Liver (tissue), 3 donors: ENCODE data around the gene DMD.

Experiments used
- CTCF ChIP-seq: fragments of 150-350 bp; IDR thresholded peaks from 2 replicates; pipeline ENCODE4 v1.5.1; 2017; ENCODE audit warnings: improper control_type of control experiment, low read depth, low read length; ENCODE audit not compliant: missing input control
- EGR1 ChIP-seq, 2 donors: IDR thresholded peaks; 2 replicates each; pipeline ENCODE4 v1.6.1; 2016 to 2018; ENCODE audit warnings: antibody characterized with exemption in 2 of 2, low read depth in 2 of 2
- FOXA1 ChIP-seq: IDR thresholded peaks from 2 replicates; pipeline ENCODE4 v1.6.1; 2016; ENCODE audit warnings: antibody characterized with exemption
- HNF4G ChIP-seq: IDR thresholded peaks from 2 replicates; pipeline ENCODE4 v1.6.1; 2016; ENCODE audit warnings: antibody characterized with exemption
- JUND ChIP-seq, 2 donors: IDR thresholded peaks; 2 replicates each; pipeline ENCODE4 v1.6.1; 2016; ENCODE audit warnings: antibody characterized with exemption in 2 of 2
- NR2F2 ChIP-seq: IDR thresholded peaks from 2 replicates; pipeline ENCODE4 v1.6.1; 2016; ENCODE audit warnings: antibody characterized with exemption
- RAD21 ChIP-seq, 2 donors: IDR thresholded peaks; 2 replicates each; pipeline ENCODE4 v1.6.1; 2016; ENCODE audit warnings: antibody characterized with exemption in 2 of 2, mild to moderate bottlenecking in 2 of 2
- REST ChIP-seq: IDR thresholded peaks from 2 replicates; pipeline ENCODE4 v1.6.1; 2016; ENCODE audit warnings: antibody characterized with exemption, mild to moderate bottlenecking
- RXRA ChIP-seq, 2 donors: IDR thresholded peaks; 2 replicates each; pipeline ENCODE4 v1.6.1; 2017 to 2018; ENCODE audit warnings: antibody characterized with exemption in 2 of 2, mild to moderate bottlenecking in 1 of 2
- SP1 ChIP-seq: IDR thresholded peaks from 2 replicates; pipeline ENCODE4 v1.6.1; 2018; ENCODE audit warnings: antibody characterized with exemption, mild to moderate bottlenecking
- YY1 ChIP-seq: IDR thresholded peaks from 2 replicates; pipeline ENCODE4 v1.6.1; 2016; ENCODE audit warnings: antibody characterized with exemption, mild to moderate bottlenecking
- TF ChIP-seq, protein P1 (sequence below): IDR thresholded peaks from 2 replicates; pipeline ENCODE4 v1.6.1; 2016; ENCODE audit warnings: antibody characterized with exemption
- TF ChIP-seq, protein P2 (sequence below): IDR thresholded peaks from 2 replicates; pipeline ENCODE4 v1.6.1; 2016; ENCODE audit warnings: antibody characterized with exemption
- TF ChIP-seq, protein P3 (sequence below): IDR thresholded peaks from 2 replicates; pipeline ENCODE4 v1.6.1; 2016; ENCODE audit warnings: antibody characterized with exemption
- donor health status: healthy.
- donor health status: healthy.

DNA sequence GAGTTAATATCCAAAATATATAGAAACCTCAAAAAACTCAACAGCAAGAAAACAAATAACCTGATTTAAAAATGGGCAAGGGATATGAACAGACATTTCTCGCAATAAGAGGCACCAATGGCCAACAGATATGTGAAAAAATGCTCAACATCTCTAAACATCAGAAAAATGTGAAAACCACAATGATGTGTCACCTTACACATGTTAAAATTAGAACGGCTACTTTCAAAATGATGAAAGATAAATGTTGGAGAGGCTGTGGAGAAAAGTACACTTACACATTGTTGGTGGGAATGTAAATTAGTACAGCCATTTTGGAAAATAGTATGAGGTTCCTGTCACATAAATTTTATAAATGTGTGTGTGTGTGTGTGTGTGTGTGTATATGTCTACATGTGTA lies 731.3 kb downstream of the DMD start:
- no peak for TF ChIP-seq NR2F2
- TF ChIP-seq SP1: no peak
- no peak for TF ChIP-seq RAD21 (IDR thresholded peaks at IDR 0.05)
- TF ChIP-seq CTCF: no peak
- no peak for TF ChIP-seq YY1
- TF ChIP-seq, protein P1, sequence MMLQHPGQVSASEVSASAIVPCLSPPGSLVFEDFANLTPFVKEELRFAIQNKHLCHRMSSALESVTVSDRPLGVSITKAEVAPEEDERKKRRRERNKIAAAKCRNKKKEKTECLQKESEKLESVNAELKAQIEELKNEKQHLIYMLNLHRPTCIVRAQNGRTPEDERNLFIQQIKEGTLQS: no peak
- TF ChIP-seq REST: no peak
- no peak for TF ChIP-seq RXRA (IDR thresholded peaks at IDR 0.05)
- TF ChIP-seq, protein P2, sequence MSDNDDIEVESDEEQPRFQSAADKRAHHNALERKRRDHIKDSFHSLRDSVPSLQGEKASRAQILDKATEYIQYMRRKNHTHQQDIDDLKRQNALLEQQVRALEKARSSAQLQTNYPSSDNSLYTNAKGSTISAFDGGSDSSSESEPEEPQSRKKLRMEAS: no peak
- no peak for TF ChIP-seq EGR1 (IDR thresholded peaks at IDR 0.05; ENCODE audit: low read depth in 2 of 2)
- TF ChIP-seq, protein P3, sequence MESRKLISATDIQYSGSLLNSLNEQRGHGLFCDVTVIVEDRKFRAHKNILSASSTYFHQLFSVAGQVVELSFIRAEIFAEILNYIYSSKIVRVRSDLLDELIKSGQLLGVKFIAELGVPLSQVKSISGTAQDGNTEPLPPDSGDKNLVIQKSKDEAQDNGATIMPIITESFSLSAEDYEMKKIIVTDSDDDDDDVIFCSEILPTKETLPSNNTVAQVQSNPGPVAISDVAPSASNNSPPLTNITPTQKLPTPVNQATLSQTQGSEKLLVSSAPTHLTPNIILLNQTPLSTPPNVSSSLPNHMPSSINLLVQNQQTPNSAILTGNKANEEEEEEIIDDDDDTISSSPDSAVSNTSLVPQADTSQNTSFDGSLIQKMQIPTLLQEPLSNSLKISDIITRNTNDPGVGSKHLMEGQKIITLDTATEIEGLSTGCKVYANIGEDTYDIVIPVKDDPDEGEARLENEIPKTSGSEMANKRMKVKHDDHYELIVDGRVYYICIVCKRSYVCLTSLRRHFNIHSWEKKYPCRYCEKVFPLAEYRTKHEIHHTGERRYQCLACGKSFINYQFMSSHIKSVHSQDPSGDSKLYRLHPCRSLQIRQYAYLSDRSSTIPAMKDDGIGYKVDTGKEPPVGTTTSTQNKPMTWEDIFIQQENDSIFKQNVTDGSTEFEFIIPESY: no peak
- no peak for TF ChIP-seq HNF4G
- no peak for TF ChIP-seq JUND (IDR thresholded peaks at IDR 0.05)
- no peak for TF ChIP-seq FOXA1
